GM12874 (cell line): ENCODE results near the gene UBQLN1.

ENCODE experiments used
- CTCF ChIP-seq: IDR thresholded peaks from 2 replicates; pipeline ENCODE4 v1.5.1; 2011; ENCODE audit warnings: low read depth, mild to moderate bottlenecking, control low read depth, low read length, moderate library complexity; ENCODE audit not compliant: insufficient read depth

The UBQLN1 gene

DNA sequence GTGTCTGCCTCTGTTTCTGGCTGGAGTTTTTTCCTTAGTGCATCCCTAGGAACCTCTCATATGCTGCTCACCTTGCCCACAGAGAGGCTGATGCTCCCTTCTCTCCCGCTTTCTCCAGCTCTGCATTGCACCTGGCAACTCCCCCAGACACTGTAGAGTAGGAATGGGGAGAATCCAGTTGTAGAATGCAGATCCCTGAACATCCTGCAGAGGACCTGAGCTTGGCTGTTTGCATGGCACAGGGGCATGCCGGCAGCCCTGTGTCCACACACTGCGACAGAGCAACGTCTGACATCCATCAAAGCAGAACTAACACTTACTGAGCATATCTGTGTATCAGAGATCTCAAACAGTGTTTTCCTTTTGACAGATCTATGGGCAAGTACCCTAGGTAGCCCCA lies 65.0 kb downstream of the UBQLN1 start:
- no peak for TF ChIP-seq CTCF

DNA sequence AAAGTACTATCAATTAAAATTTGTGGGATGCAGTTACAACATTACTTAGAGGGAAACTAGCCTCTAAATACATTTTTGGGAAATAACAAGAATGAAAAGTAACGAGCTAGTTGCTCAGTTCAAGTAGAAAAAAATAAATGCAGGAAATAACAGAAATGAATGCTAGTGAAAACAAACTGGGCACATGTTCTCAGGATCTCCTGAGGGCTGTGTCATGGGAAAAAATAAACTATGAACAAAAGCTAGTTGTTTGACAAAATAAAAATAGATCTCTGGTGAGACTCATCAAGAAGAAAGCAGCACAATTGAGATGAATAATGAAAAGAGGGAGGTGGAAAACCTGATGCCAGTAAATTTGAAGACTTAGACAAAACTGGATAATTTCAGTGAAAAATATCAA lies 68.5 kb downstream of the UBQLN1 start:
- TF ChIP-seq CTCF, result no peak

GRCh38 chr9:83637389-83637788 lies 70.4 kb downstream of the UBQLN1 start:
- no peak for TF ChIP-seq CTCF

GRCh38 chr9:83636813-83637212 lies 70.9 kb downstream of the UBQLN1 start:
- TF ChIP-seq CTCF, result no peak

DNA sequence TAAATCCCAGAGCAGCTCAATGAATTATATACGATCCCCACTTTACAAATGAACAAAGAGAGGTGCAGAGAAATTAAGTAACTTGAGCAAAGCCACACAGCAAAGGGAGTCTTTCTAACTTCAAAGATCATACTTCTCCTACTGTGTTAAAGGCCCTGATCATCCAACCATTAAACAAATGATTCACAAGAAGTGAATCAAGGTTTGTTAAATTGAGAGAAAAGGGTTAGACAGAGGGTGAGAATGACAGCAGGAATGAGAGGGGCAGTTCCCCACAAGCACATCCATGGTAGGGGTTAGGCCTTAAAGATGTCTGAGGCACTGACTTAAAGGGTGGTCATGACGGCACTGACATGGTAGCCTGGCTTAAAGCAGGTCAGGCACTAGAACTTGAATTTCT lies 74.1 kb downstream of the UBQLN1 start:
- TF ChIP-seq CTCF, result no peak

DNA sequence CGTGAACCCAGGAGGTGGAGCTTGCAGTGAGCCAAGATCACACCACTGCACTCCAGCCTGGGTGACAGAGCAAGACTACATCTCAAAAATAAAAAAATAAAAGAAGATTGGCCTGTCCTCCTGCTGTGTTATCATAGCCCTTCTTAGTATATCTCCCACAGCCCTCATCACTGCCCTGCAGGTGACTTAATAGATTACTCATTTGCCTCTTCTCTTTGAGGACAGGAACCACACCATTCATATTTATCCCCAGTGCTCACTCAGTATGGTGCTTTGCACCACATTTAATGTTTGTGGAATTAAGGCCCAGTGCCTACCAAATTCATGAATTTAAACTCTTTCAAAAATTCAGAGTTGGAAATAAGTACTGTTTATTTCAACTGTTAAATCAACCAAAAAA lies 74.5 kb downstream of the UBQLN1 start:
- TF ChIP-seq CTCF, result no peak

GRCh38 chr9:83630938-83631457 lies 76.8 kb downstream of the UBQLN1 start:
- TF ChIP-seq CTCF, result no peak

- no peak for TF ChIP-seq CTCF
Observed at GRCh38 chr9:83629433-83630104, 78.2 kb downstream of the UBQLN1 start.
